Mesendoderm (in vitro differentiated cells): ENCODE results near the gene TAPT1.

Experiments used
- DNase-seq: peaks from one replicate; pipeline ENCODE4 v3.0.0; 2013
- H2AK5ac ChIP-seq: 2 replicates; pipeline ENCODE4 v1.6.1; 2013; ENCODE audit warnings: low read length, inconsistent platforms
- H2BK120ac ChIP-seq: 2 replicates; pipeline ENCODE4 v1.6.1; 2013; ENCODE audit warnings: low read depth, mild to moderate bottlenecking, low read length, moderate library complexity, mixed read lengths
- H2BK15ac ChIP-seq: replicated peaks from 2 replicates; pipeline ENCODE4 v1.6.1; 2013; ENCODE audit warnings: low read depth, mild to moderate bottlenecking, moderate library complexity
- H2BK5ac ChIP-seq: 2 replicates; pipeline ENCODE4 v1.6.1; 2013; ENCODE audit warnings: low read length, inconsistent platforms
- H3K18ac ChIP-seq: 2 replicates; pipeline ENCODE4 v1.6.1; 2013; ENCODE audit warnings: mild to moderate bottlenecking, low read length, mixed read lengths
- H3K23ac ChIP-seq: one replicate; pipeline ENCODE4 v1.6.1; 2013; ENCODE audit warnings: low read length
- H3K27ac ChIP-seq: 2 replicates; pipeline ENCODE4 v1.5.1; 2013; ENCODE audit warnings: low read depth, mild to moderate bottlenecking, inconsistent platforms, low read length, moderate library complexity
- H3K27me3 ChIP-seq: 2 replicates; pipeline ENCODE4 v1.6.1; 2013; ENCODE audit warnings: low read length, control low read depth, mild to moderate bottlenecking, inconsistent platforms; ENCODE audit not compliant: insufficient read depth, poor library complexity
- H3K36me3 ChIP-seq: 2 replicates; pipeline ENCODE4 v1.6.1; 2013; ENCODE audit warnings: low read length, inconsistent platforms; ENCODE audit not compliant: control insufficient read depth, insufficient read depth
- H3K4ac ChIP-seq: one replicate; pipeline ENCODE4 v1.6.1; 2013; ENCODE audit warnings: low read depth, mild to moderate bottlenecking, low read length, moderate library complexity
- H3K4me1 ChIP-seq: 2 replicates; pipeline ENCODE4 v1.6.1; 2013; ENCODE audit warnings: low read depth, low read length, inconsistent platforms; ENCODE audit not compliant: control insufficient read depth
- H3K4me2 ChIP-seq: 2 replicates; pipeline ENCODE4 v1.6.1; 2013; ENCODE audit warnings: low read length
- H3K4me3 ChIP-seq: 2 replicates; pipeline ENCODE4 v1.5.1; 2013; ENCODE audit warnings: mild to moderate bottlenecking, low read length
- H3K56ac ChIP-seq: one replicate; pipeline ENCODE4 v1.6.1; 2013; ENCODE audit warnings: low read length
- H3K79me1 ChIP-seq: 2 replicates; pipeline ENCODE4 v1.6.1; 2013; ENCODE audit warnings: low read length, inconsistent platforms
- H3K79me2 ChIP-seq: 2 replicates; pipeline ENCODE4 v1.6.1; 2013; ENCODE audit warnings: mild to moderate bottlenecking, low read length; ENCODE audit not compliant: control insufficient read depth, insufficient read depth
- H3K9ac ChIP-seq: 2 replicates; pipeline ENCODE4 v1.6.1; 2013; ENCODE audit warnings: low read length, inconsistent platforms
- H4K5ac ChIP-seq: one replicate; pipeline ENCODE4 v1.6.1; 2013; ENCODE audit warnings: low read length
- H4K8ac ChIP-seq: one replicate; pipeline ENCODE4 v1.6.1; 2013; ENCODE audit warnings: low read depth, mild to moderate bottlenecking, control low read depth, low read length, moderate library complexity
- WGBS: extraction: QIAGEN DNeasy Blood & Tissue Kit; methylation state at CpG from one replicate; pipeline ENCODE4 v1.1.7; 2013; ENCODE audit warnings: low lambda C conversion rate, missing lambda C conversion rate; ENCODE audit not compliant: insufficient coverage; ENCODE audit errors: extremely low coverage; 5-methylcytosine and 5-hydroxymethylcytosine counted together

The TAPT1 gene

GRCh38 chr4:16206301-16206700 lies 20.0 kb downstream of the TAPT1 start:
- Histone ChIP-seq H2BK5ac (no peak overlapping the region), H3K9ac (no peak overlapping the region), H3K79me1 (peaks cover 4% of the 10 kb centered on the region), H3K36me3 (no peaks in the 10 kb centered on the region), H3K4ac (no peak overlapping the region), H3K27me3 (no peaks in the 10 kb centered on the region), H3K4me3 (no peak overlapping the region), H3K56ac (no peak overlapping the region), H3K4me2 (no peak overlapping the region), H2BK15ac (no peak overlapping the region), H2BK120ac (no peak overlapping the region), H2AK5ac (no peak overlapping the region), H3K27ac (no peak overlapping the region), H4K8ac (no peak overlapping the region), H3K18ac (no peak overlapping the region), H3K4me1 (peaks cover 5% of the 10 kb centered on the region), H3K79me2 (no peaks in the 10 kb centered on the region), H4K5ac (no peak overlapping the region), H3K23ac (no peak overlapping the region)
- DNase-seq = peak; percentile 82
- no CpG with 5 or more reads among the region's 5 CpGs for WGBS

GRCh38 chr4:16205298-16206164 lies 20.7 kb downstream of the TAPT1 start:
- H3K56ac ChIP-seq = no peak overlapping the region
- H3K4me1 ChIP-seq = peaks cover 5% of the 10 kb centered on the region
- H4K5ac ChIP-seq = no peak overlapping the region
- H3K18ac ChIP-seq = no peak overlapping the region
- H3K4me3 ChIP-seq = no peak overlapping the region
- no peaks in the 10 kb centered on the region for H3K79me2 ChIP-seq
- DNase-seq = peak; percentile 60
- H3K23ac ChIP-seq = no peak overlapping the region
- H2AK5ac ChIP-seq = no peak overlapping the region
- H2BK120ac ChIP-seq = no peak overlapping the region
- H3K36me3 ChIP-seq = no peaks in the 10 kb centered on the region
- H2BK15ac ChIP-seq = no peak overlapping the region
- H2BK5ac ChIP-seq = no peak overlapping the region
- no peaks in the 10 kb centered on the region for H3K27me3 ChIP-seq
- no peak overlapping the region for H3K9ac ChIP-seq
- no peak overlapping the region for H3K27ac ChIP-seq
- no peak overlapping the region for H3K4ac ChIP-seq
- no CpG with 5 or more reads among the region's 7 CpGs for WGBS
- peaks cover 4% of the 10 kb centered on the region for H3K79me1 ChIP-seq
- no peak overlapping the region for H4K8ac ChIP-seq
- no peak overlapping the region for H3K4me2 ChIP-seq

GRCh38 chr4:16204505-16204904 lies 21.8 kb downstream of the TAPT1 start:
- Histone ChIP-seq H3K4me1 (peaks cover 5% of the 10 kb centered on the region), H3K79me2 (no peaks in the 10 kb centered on the region), H4K8ac (no peak overlapping the region), H3K18ac (no peak overlapping the region), H3K23ac (no peak overlapping the region), H3K4ac (no peak overlapping the region), H3K27ac (no peak overlapping the region), H2AK5ac (no peak overlapping the region), H2BK5ac (no peak overlapping the region), H3K36me3 (no peaks in the 10 kb centered on the region), H2BK15ac (no peak overlapping the region), H2BK120ac (no peak overlapping the region), H3K56ac (no peak overlapping the region), H3K4me3 (no peak overlapping the region), H4K5ac (no peak overlapping the region), H3K9ac (no peak overlapping the region), H3K27me3 (no peaks in the 10 kb centered on the region), H3K4me2 (no peak overlapping the region), H3K79me1 (peaks cover 4% of the 10 kb centered on the region)
- DNase-seq = no peak
- WGBS = no CpG with 5 or more reads among the region's 3 CpGs

- Histone ChIP-seq H3K4me1 (peaks cover 5% of the 10 kb centered on the region), H3K4ac (no peak overlapping the region), H3K23ac (no peak overlapping the region), H3K79me1 (peaks cover 1% of the 10 kb centered on the region), H3K79me2 (no peaks in the 10 kb centered on the region), H3K4me2 (no peak overlapping the region), H2BK15ac (no peak overlapping the region), H2AK5ac (no peak overlapping the region), H3K4me3 (no peak overlapping the region), H4K5ac (no peak overlapping the region), H3K27me3 (no peaks in the 10 kb centered on the region), H2BK5ac (no peak overlapping the region), H3K56ac (no peak overlapping the region), H3K9ac (no peak overlapping the region), H2BK120ac (no peak overlapping the region), H4K8ac (no peak overlapping the region), H3K27ac (no peak overlapping the region), H3K36me3 (no peaks in the 10 kb centered on the region), H3K18ac (no peak overlapping the region)
- no CpG with 5 or more reads among the region's 2 CpGs for WGBS
- DNase-seq = no peak
These were observed 23.2 kb downstream of the TAPT1 start for GRCh38 chr4:16203083-16203482.

GRCh38 chr4:16202598-16202997 lies 23.7 kb downstream of the TAPT1 start:
- no peak overlapping the region for H3K4me2 ChIP-seq
- no peak overlapping the region for H3K4me3 ChIP-seq
- H2AK5ac ChIP-seq = no peak overlapping the region
- H3K4ac ChIP-seq = no peak overlapping the region
- H3K9ac ChIP-seq = no peak overlapping the region
- H2BK15ac ChIP-seq = no peak overlapping the region
- DNase-seq = no peak
- no peak overlapping the region for H2BK5ac ChIP-seq
- H3K27me3 ChIP-seq = no peaks in the 10 kb centered on the region
- H3K18ac ChIP-seq = no peak overlapping the region
- H3K36me3 ChIP-seq = no peaks in the 10 kb centered on the region
- H3K79me2 ChIP-seq = no peaks in the 10 kb centered on the region
- no peak overlapping the region for H2BK120ac ChIP-seq
- H3K79me1 ChIP-seq = peaks cover 1% of the 10 kb centered on the region
- no peak overlapping the region for H3K23ac ChIP-seq
- H3K27ac ChIP-seq = no peak overlapping the region
- no peak overlapping the region for H4K5ac ChIP-seq
- no peak overlapping the region for H4K8ac ChIP-seq
- no CpG with 5 or more reads among the region's 2 CpGs for WGBS
- H3K56ac ChIP-seq = no peak overlapping the region
- peaks cover 5% of the 10 kb centered on the region for H3K4me1 ChIP-seq

- Histone ChIP-seq H3K4me3 (no peak overlapping the region), H3K56ac (no peak overlapping the region), H4K5ac (no peak overlapping the region), H3K4me2 (no peak overlapping the region), H3K9ac (no peak overlapping the region), H2BK120ac (no peak overlapping the region), H2AK5ac (no peak overlapping the region), H3K27ac (no peak overlapping the region), H3K36me3 (no peaks in the 10 kb centered on the region), H4K8ac (no peak overlapping the region), H3K27me3 (no peaks in the 10 kb centered on the region), H2BK15ac (no peak overlapping the region), H3K4me1 (no peaks in the 10 kb centered on the region), H3K4ac (no peak overlapping the region), H2BK5ac (no peak overlapping the region), H3K79me1 (no peaks in the 10 kb centered on the region), H3K23ac (no peak overlapping the region), H3K18ac (no peak overlapping the region), H3K79me2 (no peaks in the 10 kb centered on the region)
- DNase-seq = peak; percentile 18
- no CpG with 5 or more reads among the region's 1 CpG for WGBS
These were observed 27.2 kb downstream of the TAPT1 start for GRCh38 chr4:16199093-16199492.
